Measurements from ENCODE around the gene SMYD4.

Gene SMYD4

DNA sequence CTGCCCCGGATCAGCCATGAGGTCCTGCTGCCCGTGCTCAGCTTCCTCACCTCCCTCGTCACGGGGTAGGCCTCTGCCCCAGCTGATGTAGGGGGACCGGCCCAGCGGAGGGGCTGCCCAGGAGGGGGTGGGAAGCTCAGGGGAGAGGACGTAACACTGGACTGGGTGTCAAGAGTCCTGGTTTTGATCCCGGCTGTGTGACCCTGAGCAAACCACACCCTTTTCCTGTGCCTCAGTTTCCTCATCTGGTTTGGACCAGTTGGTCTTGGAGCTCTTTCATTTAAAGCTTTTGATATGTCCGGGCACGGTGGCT is 98.6 kb downstream of the SMYD4 start:
- Histone ChIP-seq H3K36me3 (ENCODE audit: control insufficient read depth, insufficient read depth, low read length) (no peaks in the 10 kb centered on the region), H3K9me3 (ENCODE audit: control insufficient read depth, low read length) (no peaks in the 10 kb centered on the region), H3K4me3 (ENCODE audit: low read length) (no peak overlapping the region), H3K4me1 (ENCODE audit: control insufficient read depth, insufficient read depth, low read length) (no peaks in the 10 kb centered on the region), H3K9ac (ENCODE audit: low read length) (no peak overlapping the region), H3K27me3 (ENCODE audit: control insufficient read depth, insufficient read depth, low read length) (no peaks in the 10 kb centered on the region)

DNA sequence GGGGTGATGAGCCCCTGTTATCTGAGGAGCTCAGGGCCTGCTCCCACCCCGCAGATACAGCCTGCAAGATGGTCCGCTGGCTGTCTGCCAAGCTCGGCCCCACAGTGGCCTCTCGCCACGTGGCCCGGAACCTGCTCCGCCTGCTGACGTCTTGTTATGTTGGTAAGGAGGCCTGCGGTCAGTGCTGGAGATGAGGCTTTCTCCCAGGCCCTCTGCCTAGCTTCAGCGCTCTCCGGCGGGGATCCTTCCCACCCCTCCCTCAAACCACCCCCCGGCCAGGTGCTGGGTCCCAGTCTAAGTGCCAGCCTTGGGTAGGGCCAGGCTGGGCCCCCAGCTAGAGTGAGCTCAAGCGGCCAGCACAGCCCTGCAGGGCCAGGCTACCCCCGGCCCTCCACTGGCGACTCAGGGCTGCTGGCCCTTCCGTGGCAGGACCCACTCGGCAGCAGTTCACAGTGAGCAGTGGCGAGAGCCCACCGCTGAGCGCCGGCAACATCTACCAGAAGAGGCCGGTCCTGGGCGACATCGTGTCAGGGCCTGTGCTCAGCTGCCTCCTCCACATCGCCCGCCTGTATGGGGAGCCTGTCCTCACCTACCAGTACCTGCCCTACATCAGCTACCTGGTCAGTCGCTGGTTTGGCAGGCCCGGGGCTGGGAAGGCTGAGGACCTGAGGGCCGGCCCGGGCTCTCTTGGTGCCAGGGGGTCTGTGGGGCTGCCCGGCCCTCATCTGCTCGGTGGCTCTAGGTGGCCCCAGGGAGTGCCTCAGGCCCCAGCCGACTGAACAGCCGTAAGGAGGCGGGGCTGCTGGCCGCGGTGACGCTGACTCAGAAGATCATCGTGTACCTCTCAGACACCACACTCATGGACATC is 99.1 kb downstream of the SMYD4 start:
- Histone ChIP-seq H3K4me1 (ENCODE audit: control insufficient read depth, insufficient read depth, low read length) (peaks cover under 1% of the 10 kb centered on the region), H3K36me3 (ENCODE audit: control insufficient read depth, insufficient read depth, low read length) (no peaks in the 10 kb centered on the region), H3K9ac (ENCODE audit: low read length) (peak overlapping the region; percentile 43), H3K4me3 (ENCODE audit: low read length) (no peak overlapping the region), H3K27me3 (ENCODE audit: control insufficient read depth, insufficient read depth, low read length) (no peaks in the 10 kb centered on the region), H3K9me3 (ENCODE audit: control insufficient read depth, low read length) (no peaks in the 10 kb centered on the region)

DNA sequence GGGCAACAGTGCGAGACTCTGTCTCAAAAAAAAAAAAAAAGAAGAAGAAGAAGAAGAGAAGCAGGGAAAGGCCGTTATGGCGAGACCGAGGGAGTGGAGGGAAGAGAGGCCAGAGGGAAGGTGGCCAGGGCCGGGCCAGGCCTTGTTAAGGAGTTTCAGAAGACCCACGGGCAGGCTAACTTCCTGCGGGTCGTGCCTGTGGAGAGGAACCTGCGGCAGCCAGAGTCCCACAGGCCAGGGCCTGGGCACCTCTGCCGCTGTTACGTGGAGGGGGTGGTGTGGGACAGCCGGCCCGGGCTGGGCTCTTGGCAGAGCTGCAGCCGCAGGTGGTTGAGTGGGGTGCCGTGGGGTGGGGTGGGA is 99.8 kb downstream of the SMYD4 start:
- no peaks in the 10 kb centered on the region for H3K36me3 ChIP-seq (ENCODE audit: control insufficient read depth, insufficient read depth, low read length)
- H3K9me3 ChIP-seq (ENCODE audit: control insufficient read depth, low read length) = no peaks in the 10 kb centered on the region
- peaks cover 5% of the 10 kb centered on the region for H3K4me1 ChIP-seq (ENCODE audit: control insufficient read depth, insufficient read depth, low read length)
- H3K4me3 ChIP-seq (ENCODE audit: low read length) = no peak overlapping the region
- H3K27me3 ChIP-seq (ENCODE audit: control insufficient read depth, insufficient read depth, low read length) = no peaks in the 10 kb centered on the region
- H3K9ac ChIP-seq (ENCODE audit: low read length) = no peak overlapping the region
